CD4-positive, alpha-beta memory T cell (primary cell): ENCODE results near the gene TRIM8. TPM values are rescaled to one million over a fixed set of nuclear protein-coding genes. Genes with fewer than 3 reads are reported as not detected.
A peak's percentile ranks its signal among the peaks of the same experiment; 100 is the strongest.

ENCODE experiments used
- CTCF ChIA-PET: fragments of 350-600 bp; sonication (Branson Sonifier 250); formaldehyde crosslinking; loops from one replicate; lab custom pipeline; 2021; ENCODE audit warnings: inconsistent platforms; ENCODE audit not compliant: partially characterized antibody; lab: Charles Lee
- POLR2A ChIA-PET: fragments of 350-600 bp; sonication (Branson Sonifier 250); formaldehyde crosslinking; loops from one replicate; lab custom pipeline; 2021; ENCODE audit not compliant: partially characterized antibody; lab: Charles Lee
- DNase-seq, 5 donors: peaks; one replicate each; pipeline versions ENCODE4 v3.0.0 to v3.0.0-alpha.2; 2020 to 2022; ENCODE audit warnings: mixed read lengths in 1 of 5
- H3K27ac ChIP-seq: one replicate; pipeline ENCODE4 v1.7.0; 2013; ENCODE audit warnings: low read depth, low read length
- H3K27me3 ChIP-seq: 2 replicates; pipeline ENCODE4 v1.7.0; 2013; ENCODE audit warnings: mild to moderate bottlenecking, low read length, moderate library complexity; ENCODE audit not compliant: insufficient read depth
- H3K36me3 ChIP-seq: 2 replicates; pipeline ENCODE4 v1.7.0; 2013; ENCODE audit warnings: mild to moderate bottlenecking, low read length, moderate library complexity; ENCODE audit not compliant: insufficient read depth
- H3K4me1 ChIP-seq: 2 replicates; pipeline ENCODE4 v1.7.0; 2013; ENCODE audit warnings: mild to moderate bottlenecking, low read length, moderate library complexity; ENCODE audit not compliant: insufficient read depth
- H3K4me3 ChIP-seq, 2 donors: one replicate each; pipeline ENCODE4 v1.7.0; 2013; ENCODE audit warnings: low read length in 2 of 2, mild to moderate bottlenecking in 1 of 2
- H3K9me3 ChIP-seq, 2 donors: one replicate each; pipeline ENCODE4 v1.7.0; 2013; ENCODE audit warnings: low read length in 2 of 2, control low read depth in 1 of 2; ENCODE audit not compliant: control insufficient read depth in 1 of 2
- H3K27ac Mint-ChIP-seq, 7 donors: one replicate each; pipeline ENCODE4 v1.8.0; 2020 to 2021; ENCODE audit warnings: mixed read lengths in 7 of 7, mild to moderate bottlenecking in 6 of 7, inconsistent platforms in 3 of 7, moderate library complexity in 3 of 7
- H3K27me3 Mint-ChIP-seq, 2 donors: one replicate each; pipeline ENCODE4 v1.8.0; 2020 to 2021; ENCODE audit warnings: mixed read lengths in 2 of 2
- H3K36me3 Mint-ChIP-seq, 2 donors: one replicate each; pipeline ENCODE4 v1.8.0; 2020 to 2021; ENCODE audit warnings: mixed read lengths in 2 of 2, inconsistent platforms in 1 of 2, mild to moderate bottlenecking in 1 of 2
- H3K4me1 Mint-ChIP-seq, 4 donors: one replicate each; pipeline ENCODE4 v1.8.0; 2020 to 2021; ENCODE audit warnings: mixed read lengths in 4 of 4, mild to moderate bottlenecking in 1 of 4
- H3K4me3 Mint-ChIP-seq, 8 donors: one replicate each; pipeline ENCODE4 v1.8.0; 2020 to 2021; ENCODE audit warnings: mixed read lengths in 8 of 8, mild to moderate bottlenecking in 7 of 8, moderate library complexity in 6 of 8, inconsistent platforms in 3 of 8
- H3K9me3 Mint-ChIP-seq, 8 donors: one replicate each; pipeline ENCODE4 v1.8.0; 2020 to 2021; ENCODE audit warnings: mixed read lengths in 8 of 8, mild to moderate bottlenecking in 5 of 8, inconsistent platforms in 3 of 8, moderate library complexity in 1 of 8
- intact Hi-C: fragments of 100-400 bp; cut with micrococcal nuclease; formaldehyde crosslinking; loops from one replicate; pipeline ENCODE4 v1.15.1; 2023
- polyA plus RNA-seq, 2 donors: library from polyadenylated mRNA; unstranded; fragments of 300-500 nt; fragmentation: Illumina TruSeq; gene quantifications; one replicate each; pipeline ENCODE4 v1.2.3, GENCODE V29; 2021
- total RNA-seq, 2 experiments: library from RNA; stranded (reverse); gene quantifications; one replicate each; pipeline ENCODE4 v1.2.3, GENCODE V29; 2021

TRIM8 gene
- total and polyA plus RNA-seq, 4 experiments from 2014 or later, result 33.0 to 71.6 (median 62.4) TPM

DNA sequence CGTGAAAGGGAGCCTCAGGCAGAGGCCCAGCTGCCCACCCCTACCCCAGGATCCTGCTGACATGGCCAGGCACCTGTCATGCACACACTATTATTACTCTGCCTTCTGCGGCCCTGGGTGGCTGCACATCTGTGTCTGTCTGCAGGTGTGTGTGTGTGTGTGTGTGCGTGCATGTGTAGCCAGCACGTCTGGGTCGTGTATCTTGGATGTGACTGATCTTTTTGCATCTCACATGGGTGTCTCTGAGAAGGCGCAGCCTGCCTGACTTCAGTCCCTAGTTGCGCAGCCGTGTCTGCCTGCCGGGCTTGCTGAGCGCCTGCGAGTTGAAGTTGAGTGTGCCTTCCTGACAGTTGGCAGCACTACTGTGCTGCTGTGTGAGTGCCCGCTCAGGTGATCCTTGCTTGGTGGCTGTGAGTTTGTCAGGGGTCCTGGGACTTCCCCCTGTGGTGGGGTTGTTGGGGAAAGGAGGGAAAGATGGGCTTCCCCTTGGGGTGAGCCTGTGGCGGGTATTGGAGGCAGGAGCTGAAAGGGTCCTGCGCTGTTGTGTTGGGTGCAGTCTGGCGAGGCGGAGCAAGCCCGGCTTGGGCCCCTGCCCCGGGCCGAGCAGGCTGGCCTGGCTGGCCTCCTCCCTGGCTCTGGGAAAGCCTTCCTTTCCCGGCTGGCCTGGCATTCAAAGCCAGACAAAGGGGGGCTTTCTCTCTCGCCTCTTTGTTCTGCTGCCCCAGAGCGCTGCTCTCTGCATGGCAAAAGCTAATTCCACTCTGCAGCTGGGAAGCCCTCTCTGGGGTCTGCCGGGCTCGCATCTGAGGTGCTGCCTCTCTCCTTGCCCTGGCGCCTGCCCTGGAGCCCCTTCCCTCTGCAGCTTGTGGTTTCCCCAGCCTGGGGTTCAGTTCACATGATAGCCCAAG is 4.9 kb downstream of the TRIM8 start:
- H3K4me1 ChIP-seq, result peaks cover 68% of the 10 kb centered on the region
- peak overlapping the region; percentile 82 for H3K27ac ChIP-seq
- H3K27me3 ChIP-seq, result no peaks in the 10 kb centered on the region
- H3K36me3 ChIP-seq, result peaks cover 13% of the 10 kb centered on the region
- Mint-ChIP-seq H3K9me3 (no peaks in the 10 kb centered on the region), H3K27me3 (no peaks in the 10 kb centered on the region), H3K36me3 (peaks cover 9 to 46% of the 10 kb centered on the region in 2 donors), H3K27ac (peak overlapping the region; percentile 72 to 97 (median 95)), H3K4me3 (peak overlapping the region; percentile 84 to 100 (median 94)), H3K4me1 (peaks cover 45 to 96% (median 63%) of the 10 kb centered on the region in 4 donors)
- peak in 4 of 5 donors; percentile 23 to 60 (median 32) for DNase-seq
- no peak overlapping the region for H3K4me3 ChIP-seq
- H3K9me3 ChIP-seq, result no peaks in the 10 kb centered on the region
- ChIA-PET POLR2A (interaction anchor here (1.1 to 21.9 kb wide), 5 partner anchors 10 to 66 kb away, joined by 4 to 431 read pairs (median 9); no protein-coding TSS in a partner anchor), CTCF (interaction anchor here (0.8 to 1.1 kb wide), 2 partner anchors 21 to 26 kb away, joined by 4 to 5 read pairs; no protein-coding TSS in a partner anchor)
- intact Hi-C loops, result loop anchor here (5.0 to 10.0 kb wide), 2 partner anchors 832 to 1476 kb away; partner anchors contain the start of genes OGA and SFR1

DNA sequence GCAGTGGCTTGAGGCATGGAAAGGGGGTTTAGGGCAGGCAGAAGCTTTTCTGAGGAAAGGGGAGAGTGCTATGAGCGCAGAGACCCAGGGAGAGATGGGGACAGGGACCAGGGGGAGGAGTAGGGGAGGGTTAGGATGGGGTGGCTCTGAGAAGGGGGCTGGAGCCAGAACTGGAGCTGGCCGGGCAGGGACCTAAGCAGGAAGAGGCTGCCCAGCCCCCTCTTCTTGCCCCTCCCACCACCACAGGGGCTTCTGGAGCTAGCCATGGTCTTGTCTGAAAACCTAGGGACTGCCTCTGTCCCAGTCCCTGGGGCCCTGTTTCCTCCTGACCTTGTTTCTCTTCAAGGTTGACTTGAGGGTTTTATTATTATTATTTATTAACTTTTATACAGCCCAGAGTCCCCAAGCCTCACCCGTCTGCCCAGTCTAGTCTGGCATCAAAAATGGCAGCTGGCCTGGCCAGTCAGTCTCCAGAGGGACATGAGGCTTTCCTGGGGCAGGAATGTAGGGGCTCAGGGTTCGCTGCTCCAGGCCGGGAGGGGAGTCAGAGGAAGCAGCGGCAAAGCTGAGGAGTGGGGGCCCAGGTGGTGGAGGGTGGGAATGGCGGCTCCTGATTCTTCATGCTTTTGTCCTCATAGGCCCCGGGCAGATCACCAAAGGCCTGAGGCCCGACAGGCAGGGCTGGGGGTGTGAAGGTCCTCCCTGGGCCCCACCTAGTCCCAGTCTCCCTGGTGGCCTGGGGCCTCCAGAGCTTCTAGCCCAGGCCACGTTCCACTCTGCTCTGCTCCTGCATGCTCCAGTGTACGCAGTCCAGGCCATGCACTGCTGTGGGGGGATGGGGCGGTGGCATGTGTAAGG is 5.7 kb downstream of the TRIM8 start:
- Histone ChIP-seq H3K36me3 (peaks cover 19% of the 10 kb centered on the region), H3K27ac (peak overlapping the region; percentile 82), H3K27me3 (no peaks in the 10 kb centered on the region), H3K9me3 (no peaks in the 10 kb centered on the region), H3K4me1 (peaks cover 68% of the 10 kb centered on the region), H3K4me3 (no peak overlapping the region)
- intact Hi-C loops, result loop anchor here (5.0 to 10.0 kb wide), 2 partner anchors 833 to 1475 kb away; partner anchors contain the start of genes OGA and SFR1
- DNase-seq, result no peak
- POLR2A ChIA-PET, result interaction anchor here (1.1 to 21.9 kb wide), 5 partner anchors 9 to 65 kb away, joined by 4 to 431 read pairs (median 9); no protein-coding TSS in a partner anchor
- CTCF ChIA-PET, result interaction anchor here (0.8 to 1.1 kb wide), 3 partner anchors 20 to 36 kb away, joined by 3 to 5 read pairs (median 4); no protein-coding TSS in a partner anchor
- Mint-ChIP-seq H3K4me1 (peaks cover 45 to 92% (median 63%) of the 10 kb centered on the region in 4 donors), H3K27ac (peak overlapping the region; percentile 55 to 95 (median 75)), H3K36me3 (peaks cover 12 to 49% of the 10 kb centered on the region in 2 donors), H3K9me3 (no peaks in the 10 kb centered on the region), H3K27me3 (no peaks in the 10 kb centered on the region), H3K4me3 (peak overlapping the region in 5 of 8 donors; percentile 23 to 52 (median 36))

DNA sequence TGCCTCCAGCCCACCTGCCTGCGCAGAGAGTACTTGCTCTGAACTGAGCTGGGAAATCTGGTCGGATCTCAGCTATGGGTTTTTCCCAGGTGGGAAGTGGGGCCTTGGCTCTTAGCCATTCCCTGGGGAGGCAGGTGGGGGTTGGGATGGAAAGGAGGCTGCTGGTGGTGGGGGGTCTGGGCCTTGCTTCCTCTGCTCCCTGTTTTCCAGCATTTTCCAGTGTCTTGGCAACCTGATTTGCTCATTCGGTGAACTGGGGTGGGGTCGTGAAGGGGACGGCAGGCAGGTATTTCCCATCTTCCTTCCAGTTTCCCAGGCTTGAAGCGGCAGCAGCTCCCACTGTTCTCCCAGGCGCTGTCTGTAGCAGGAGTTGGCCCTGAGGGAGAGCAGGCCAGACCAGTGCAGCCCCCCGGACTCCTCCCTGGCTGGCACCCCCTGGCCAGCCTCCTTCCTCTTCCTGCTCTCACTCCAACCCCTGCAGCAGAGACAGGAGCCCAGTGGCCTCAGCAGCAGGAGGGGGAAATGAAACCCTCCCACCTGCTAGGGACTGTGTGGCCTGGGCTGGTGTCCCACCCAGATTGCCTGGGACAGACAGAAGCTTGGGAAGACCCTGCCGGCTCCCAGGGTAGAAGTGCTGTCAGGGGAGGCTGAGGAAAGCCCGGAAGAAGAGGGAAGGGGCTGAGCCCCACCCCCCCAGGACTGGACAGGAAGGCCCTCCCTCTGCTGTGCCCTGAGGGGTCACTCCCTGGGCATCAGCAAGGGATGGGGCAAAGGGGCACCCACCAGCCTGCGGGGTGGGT is 6.6 kb downstream of the TRIM8 start:
- intact Hi-C loops, result no loop called here
- H3K4me1 Mint-ChIP-seq, result peaks cover 47 to 83% (median 66%) of the 10 kb centered on the region in 4 donors
- H3K27ac Mint-ChIP-seq, result peak overlapping the region; percentile 65 to 95 (median 80)
- H3K9me3 ChIP-seq, result no peaks in the 10 kb centered on the region
- H3K4me1 ChIP-seq, result peaks cover 68% of the 10 kb centered on the region
- peak overlapping the region; percentile 82 for H3K27ac ChIP-seq
- H3K36me3 ChIP-seq, result peaks cover 26% of the 10 kb centered on the region
- no peaks in the 10 kb centered on the region for H3K27me3 Mint-ChIP-seq
- ChIA-PET POLR2A (interaction anchor here (1.1 to 21.9 kb wide), 4 partner anchors 10 to 64 kb away, joined by 4 to 431 read pairs (median 20); no protein-coding TSS in a partner anchor), CTCF (interaction anchor here (0.9 to 1.2 kb wide), 3 partner anchors 23 to 37 kb away, joined by 3 read pairs; no protein-coding TSS in a partner anchor)
- peak overlapping the region in 6 of 8 donors; percentile 23 to 60 (median 42) for H3K4me3 Mint-ChIP-seq
- peaks cover 19 to 49% of the 10 kb centered on the region in 2 donors for H3K36me3 Mint-ChIP-seq
- H3K4me3 ChIP-seq, result no peak overlapping the region
- H3K9me3 Mint-ChIP-seq, result no peaks in the 10 kb centered on the region
- H3K27me3 ChIP-seq, result no peaks in the 10 kb centered on the region
- DNase-seq, result no peak

DNA sequence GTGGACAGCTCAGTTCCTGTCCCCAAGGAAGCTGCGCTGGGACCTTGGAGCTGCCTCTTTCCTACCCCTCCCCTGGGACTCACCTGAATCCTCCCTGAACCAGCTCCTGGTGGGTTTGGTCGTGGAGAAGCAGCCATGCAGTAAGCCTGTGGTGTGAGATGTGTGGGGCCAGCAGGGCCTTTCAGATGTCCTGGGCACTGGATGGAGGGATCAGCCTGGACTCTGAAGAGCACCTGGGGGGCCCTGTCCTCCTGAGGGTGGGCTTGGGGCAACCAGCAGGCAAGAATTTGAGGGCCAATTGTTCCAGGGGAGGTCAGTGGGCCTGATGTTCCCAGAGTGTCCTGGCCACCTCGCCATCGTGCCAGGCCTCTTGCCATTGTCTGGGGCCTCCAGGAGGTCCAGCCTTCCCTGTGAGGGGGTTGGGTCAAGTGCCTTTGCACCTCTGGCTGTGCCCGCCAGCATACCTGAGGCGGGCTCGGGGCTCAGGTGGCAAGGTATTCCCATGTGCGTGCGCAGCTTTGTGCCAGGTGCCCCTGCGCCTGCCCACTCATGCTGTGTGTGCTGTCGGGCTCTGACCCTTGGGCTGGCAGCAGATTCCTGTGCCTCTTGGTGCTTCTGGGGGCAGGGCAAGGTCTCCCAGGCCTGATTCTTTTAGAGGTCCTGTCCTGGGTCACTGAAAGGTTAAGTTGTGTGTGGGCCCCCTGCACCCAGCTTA is 7.3 kb downstream of the TRIM8 start:
- Mint-ChIP-seq H3K4me3 (peak overlapping the region in 7 of 8 donors; percentile 38 to 75 (median 63)), H3K9me3 (no peaks in the 10 kb centered on the region), H3K36me3 (peaks cover 19 to 47% of the 10 kb centered on the region in 2 donors), H3K27ac (peak overlapping the region in 6 of 7 donors; percentile 65 to 95 (median 90)), H3K4me1 (peaks cover 42 to 76% (median 61%) of the 10 kb centered on the region in 4 donors), H3K27me3 (no peaks in the 10 kb centered on the region)
- no peak for DNase-seq
- Histone ChIP-seq H3K27me3 (no peaks in the 10 kb centered on the region), H3K36me3 (peaks cover 34% of the 10 kb centered on the region), H3K4me1 (peaks cover 65% of the 10 kb centered on the region), H3K9me3 (no peaks in the 10 kb centered on the region), H3K4me3 (no peak overlapping the region), H3K27ac (peak overlapping the region; percentile 82)
- intact Hi-C loops, result no loop called here
- POLR2A ChIA-PET, result interaction anchor here (5.1 to 21.9 kb wide), 2 partner anchors 10 to 22 kb away, joined by 31 to 431 read pairs; no protein-coding TSS in a partner anchor
- CTCF ChIA-PET, result interaction anchor here (1.0 to 1.2 kb wide), 2 partner anchors 22 to 24 kb away, joined by 3 read pairs; no protein-coding TSS in a partner anchor

DNA sequence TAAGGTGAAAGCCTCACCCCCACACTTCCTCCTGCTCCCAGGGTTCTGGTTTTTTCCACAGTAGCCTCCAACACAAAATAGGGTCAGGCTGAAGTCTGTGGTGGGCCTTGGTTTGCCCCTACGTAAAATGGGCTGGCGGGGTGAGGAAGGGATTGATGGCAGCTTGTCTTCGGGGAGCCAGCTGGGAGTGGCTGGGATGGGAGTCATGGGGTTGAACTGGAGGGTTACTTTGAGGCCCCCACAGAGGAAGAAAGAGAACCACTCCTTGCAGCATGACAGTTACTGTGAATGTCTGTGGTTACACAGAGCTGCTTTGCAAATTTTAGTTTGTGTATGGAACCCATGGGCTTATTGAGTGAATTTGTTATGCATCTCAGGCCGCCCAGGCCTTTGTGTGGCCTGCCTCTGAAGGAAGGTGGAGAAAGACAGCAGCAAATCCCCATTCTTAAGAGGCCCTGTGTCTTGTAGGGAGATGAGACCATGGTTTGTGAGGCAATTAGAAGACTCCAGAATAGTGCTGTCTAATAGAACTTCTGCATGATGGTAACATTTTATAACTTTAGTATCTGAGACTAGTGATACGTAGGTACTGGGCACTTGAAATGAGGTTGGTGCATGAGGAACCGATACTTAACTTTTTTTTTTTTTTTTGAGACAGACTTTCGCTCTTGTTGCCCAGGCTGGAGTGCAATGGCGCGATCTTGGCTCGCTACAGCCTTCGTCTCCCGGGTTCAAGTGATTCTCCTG is 8.1 kb downstream of the TRIM8 start:
- Mint-ChIP-seq H3K9me3 (no peaks in the 10 kb centered on the region), H3K27ac (peak overlapping the region; percentile 68 to 95 (median 88)), H3K4me1 (peaks cover 40 to 73% (median 57%) of the 10 kb centered on the region in 4 donors), H3K4me3 (peak overlapping the region in 7 of 8 donors; percentile 18 to 75 (median 63)), H3K36me3 (peaks cover 21 to 51% of the 10 kb centered on the region in 2 donors), H3K27me3 (no peaks in the 10 kb centered on the region)
- peak overlapping the region; percentile 82 for H3K27ac ChIP-seq
- ChIA-PET POLR2A (interaction anchor here (5.1 to 21.9 kb wide), 2 partner anchors 9 to 22 kb away, joined by 31 to 431 read pairs; no protein-coding TSS in a partner anchor), CTCF (interaction anchor here (1.0 to 1.6 kb wide), 3 partner anchors 17 to 23 kb away, joined by 3 to 6 read pairs (median 3); no protein-coding TSS in a partner anchor)
- DNase-seq, result no peak
- H3K4me3 ChIP-seq, result no peak overlapping the region
- H3K27me3 ChIP-seq, result no peaks in the 10 kb centered on the region
- no peaks in the 10 kb centered on the region for H3K9me3 ChIP-seq
- intact Hi-C loops, result no loop called here
- H3K36me3 ChIP-seq, result peaks cover 39% of the 10 kb centered on the region
- H3K4me1 ChIP-seq, result peaks cover 59% of the 10 kb centered on the region
